Prostate gland (tissue), 2 donors: ENCODE measurements around the gene OR7C2. TPM values are rescaled to one million over a fixed set of nuclear protein-coding genes. Genes with fewer than 3 reads are reported as not detected.

Source experiments
- DNase-seq: peaks from one replicate; pipeline ENCODE4 v3.0.0-alpha.2; 2019; ENCODE audit warnings: low spot score
- H3K27ac ChIP-seq, 2 donors: fragments of 200-600 bp; sonication (generic); 2 replicates each; pipeline ENCODE4 v1.5.1; 2017 to 2019
- H3K27me3 ChIP-seq: fragments of 200-600 bp; sonication (generic); replicated peaks from 2 replicates; pipeline ENCODE4 v1.5.1; 2019; ENCODE audit not compliant: insufficient read depth
- H3K36me3 ChIP-seq, 2 donors: fragments of 200-600 bp; sonication (generic); 1 replicate in 1 of 2; 2 replicates in 1 of 2; pipeline versions ENCODE4 v1.5.1 to v1.8.1; 2017 to 2019
- H3K4me1 ChIP-seq: fragments of 200-600 bp; sonication (generic); replicated peaks from 2 replicates; pipeline ENCODE4 v1.5.1; 2019
- H3K4me3 ChIP-seq, 2 donors: fragments of 200-600 bp; sonication (generic); 2 replicates each; pipeline ENCODE4 v1.5.1; 2017 to 2019
- H3K9me3 ChIP-seq: fragments of 200-600 bp; sonication (generic); 2 replicates; pipeline ENCODE4 v1.5.1; 2017
- POLR2A ChIP-seq: fragments of 450-650 bp; IDR thresholded peaks from one replicate; pipeline ENCODE4 v1.6.1; 2016; ENCODE audit warnings: antibody characterized with exemption, mild to moderate bottlenecking
- POLR2AphosphoS5 ChIP-seq: sonication (generic); formaldehyde crosslinking; IDR thresholded peaks from one replicate; pipeline ENCODE4 v1.6.1; 2017; ENCODE audit warnings: antibody characterized with exemption
- WGBS: methylation state at CpG from one replicate; pipeline ENCODE4 v1.1.5; 2018; 5-methylcytosine and 5-hydroxymethylcytosine counted together
- intact Hi-C: fragments of 100-400 bp; cut with DNase I; formaldehyde crosslinking; loops from one replicate; pipeline ENCODE4 v1.14.2; 2022
- total RNA-seq, 2 donors: library from RNA; depleted of rRNA; stranded (reverse); fragments of >200 nt; gene quantifications; one replicate each; pipeline ENCODE4 v1.1.0, GENCODE V29; 2016
- TF ChIP-seq, protein P1 (sequence below), 4 experiments: fragments of 200-600 bp in 2 of 4; fragments of 450-650 bp in 2 of 4; sonication (generic) in 2 of 4; IDR thresholded peaks; 1 replicate in 3 of 4; 2 replicates in 1 of 4; pipeline ENCODE4 v1.5.1; 2016 to 2019; ENCODE audit warnings: antibody characterized with exemption in 4 of 4, mild to moderate bottlenecking in 2 of 4, moderate library complexity in 2 of 4

Gene OR7C2
- total RNA-seq, 2 donors from 2014 or later = not detected

DNA sequence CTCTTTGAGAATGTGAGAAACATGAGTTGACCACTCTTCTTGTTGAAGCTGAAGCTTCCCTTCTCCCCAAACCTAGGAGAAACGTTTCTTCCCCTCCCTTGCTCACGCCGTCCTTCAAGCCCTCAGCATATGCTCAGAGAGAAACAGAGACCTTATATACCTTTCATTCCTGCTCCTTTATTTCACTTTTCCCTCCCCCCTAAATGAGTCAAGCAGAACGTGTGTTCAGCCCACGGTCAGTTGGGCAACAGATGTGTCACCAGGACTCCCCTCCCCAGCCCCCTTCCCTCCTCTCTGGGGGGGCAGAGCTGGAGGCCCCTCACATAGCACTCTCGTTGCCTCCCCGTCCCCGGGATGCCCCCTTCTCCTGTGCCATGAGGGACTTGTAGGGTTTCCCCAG is 8.6 kb downstream of the OR7C2 start:
- H3K4me1 ChIP-seq = no peaks in the 10 kb centered on the region
- no peak for DNase-seq
- intact Hi-C loops = no loop called here
- WGBS = 66% methylated on average over 8 of the region's 8 CpGs
- no peaks in the 10 kb centered on the region for H3K36me3 ChIP-seq
- peaks cover 2% of the 10 kb centered on the region for H3K27me3 ChIP-seq
- H3K27ac ChIP-seq = no peak overlapping the region
- TF ChIP-seq POLR2A = no peak
- TF ChIP-seq POLR2AphosphoS5 = no peak
- TF ChIP-seq, protein P1, sequence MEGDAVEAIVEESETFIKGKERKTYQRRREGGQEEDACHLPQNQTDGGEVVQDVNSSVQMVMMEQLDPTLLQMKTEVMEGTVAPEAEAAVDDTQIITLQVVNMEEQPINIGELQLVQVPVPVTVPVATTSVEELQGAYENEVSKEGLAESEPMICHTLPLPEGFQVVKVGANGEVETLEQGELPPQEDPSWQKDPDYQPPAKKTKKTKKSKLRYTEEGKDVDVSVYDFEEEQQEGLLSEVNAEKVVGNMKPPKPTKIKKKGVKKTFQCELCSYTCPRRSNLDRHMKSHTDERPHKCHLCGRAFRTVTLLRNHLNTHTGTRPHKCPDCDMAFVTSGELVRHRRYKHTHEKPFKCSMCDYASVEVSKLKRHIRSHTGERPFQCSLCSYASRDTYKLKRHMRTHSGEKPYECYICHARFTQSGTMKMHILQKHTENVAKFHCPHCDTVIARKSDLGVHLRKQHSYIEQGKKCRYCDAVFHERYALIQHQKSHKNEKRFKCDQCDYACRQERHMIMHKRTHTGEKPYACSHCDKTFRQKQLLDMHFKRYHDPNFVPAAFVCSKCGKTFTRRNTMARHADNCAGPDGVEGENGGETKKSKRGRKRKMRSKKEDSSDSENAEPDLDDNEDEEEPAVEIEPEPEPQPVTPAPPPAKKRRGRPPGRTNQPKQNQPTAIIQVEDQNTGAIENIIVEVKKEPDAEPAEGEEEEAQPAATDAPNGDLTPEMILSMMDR (IDR thresholded peaks at IDR 0.05) = no peak
- H3K4me3 ChIP-seq = no peak overlapping the region
- no peaks in the 10 kb centered on the region for H3K9me3 ChIP-seq

DNA sequence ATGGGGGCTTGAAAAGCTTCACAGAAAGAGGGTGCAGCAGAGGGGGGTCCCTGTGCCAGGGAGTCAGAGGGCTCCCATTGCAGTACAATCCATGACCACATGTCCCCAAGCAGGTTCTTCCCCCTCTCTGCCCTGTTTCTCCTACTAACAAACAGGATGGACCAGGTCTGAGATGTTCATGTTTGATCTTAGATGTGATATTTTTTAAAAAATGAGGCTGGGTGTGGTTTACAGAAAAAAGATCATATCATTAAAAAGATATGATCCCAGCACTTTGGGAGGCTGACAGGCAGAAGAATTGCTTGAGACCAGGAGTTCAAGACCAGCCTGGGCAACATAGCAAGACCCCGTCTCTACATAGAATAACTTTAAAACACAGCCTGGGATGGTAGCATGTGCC is 9.1 kb downstream of the OR7C2 start:
- intact Hi-C loops = no loop called here

DNA sequence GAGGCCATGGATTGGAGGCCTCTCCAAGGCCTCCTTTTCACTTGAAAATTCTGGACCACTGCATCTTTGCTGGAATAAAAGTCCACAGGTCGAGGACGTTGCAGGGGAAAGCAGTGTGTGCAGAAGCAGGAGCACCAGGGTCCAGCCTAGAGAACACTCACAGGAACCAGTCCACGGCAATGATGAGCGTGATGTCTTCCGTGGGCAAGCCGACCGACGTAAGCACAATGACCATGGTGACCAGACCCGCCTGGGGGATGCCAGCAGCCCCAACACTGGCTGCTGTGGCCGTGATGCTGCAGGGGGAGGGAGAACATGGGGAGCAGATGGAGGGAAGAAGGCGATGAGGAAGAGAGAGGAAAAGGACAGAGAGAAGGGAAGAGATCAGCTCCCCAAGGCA is 11.5 kb downstream of the OR7C2 start:
- Histone ChIP-seq H3K4me3 (no peak overlapping the region), H3K4me1 (no peaks in the 10 kb centered on the region), H3K36me3 (no peaks in the 10 kb centered on the region), H3K27ac (no peak overlapping the region), H3K27me3 (peaks cover 2% of the 10 kb centered on the region), H3K9me3 (no peaks in the 10 kb centered on the region)
- intact Hi-C loops = no loop called here
- TF ChIP-seq POLR2A (no peak), POLR2AphosphoS5 (no peak)
- TF ChIP-seq, protein P1 (IDR thresholded peaks at IDR 0.05) = no peak
- no peak for DNase-seq
- 82% methylated on average over 11 of the region's 11 CpGs for WGBS

More for the DNA sequence above, 9.1 kb downstream of the OR7C2 start:
- Histone ChIP-seq H3K9me3 (no peaks in the 10 kb centered on the region), H3K4me1 (no peaks in the 10 kb centered on the region), H3K27ac (no peak overlapping the region), H3K4me3 (no peak overlapping the region), H3K36me3 (no peaks in the 10 kb centered on the region), H3K27me3 (peaks cover 2% of the 10 kb centered on the region)
- DNase-seq = no peak
- TF ChIP-seq, protein P1 (IDR thresholded peaks at IDR 0.05) = no peak
- TF ChIP-seq POLR2AphosphoS5 (no peak), POLR2A (no peak)
- 100% methylated on average over 1 of the region's 1 CpG for WGBS

- no peaks in the 10 kb centered on the region for H3K9me3 ChIP-seq
- H3K4me1 ChIP-seq = no peaks in the 10 kb centered on the region
- intact Hi-C loops = no loop called here
- no peak for DNase-seq
- no peak overlapping the region for H3K4me3 ChIP-seq
- WGBS = 31% methylated on average over 24 of the region's 24 CpGs
- no peak for TF ChIP-seq POLR2A
- TF ChIP-seq, protein P1 (IDR thresholded peaks at IDR 0.05) = no peak
- no peak for TF ChIP-seq POLR2AphosphoS5
- no peaks in the 10 kb centered on the region for H3K36me3 ChIP-seq
- no peak overlapping the region for H3K27ac ChIP-seq
- H3K27me3 ChIP-seq = peaks cover 2% of the 10 kb centered on the region
Measured at GRCh38 chr19:14954071-14954655, 12.9 kb downstream of the OR7C2 start.

DNA sequence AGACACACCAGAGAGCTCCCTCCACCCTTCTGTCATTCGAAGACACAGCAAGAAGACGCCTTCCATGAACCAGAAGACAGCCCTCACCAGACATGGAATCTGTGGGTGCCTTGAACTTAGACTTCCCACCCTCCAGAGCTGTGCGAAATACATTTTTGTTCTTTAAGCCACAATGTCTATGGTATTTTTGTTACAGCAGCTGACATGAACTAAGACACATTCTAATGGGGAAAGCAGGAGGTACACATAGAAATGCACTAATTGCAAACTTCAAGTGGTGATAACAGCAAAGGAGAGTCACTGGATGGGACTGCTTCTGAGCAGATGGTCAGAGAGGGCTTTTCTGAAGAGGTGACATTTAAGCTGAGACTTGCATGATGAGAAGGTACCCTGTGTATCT is 16.2 kb downstream of the OR7C2 start:
- intact Hi-C loops = no loop called here
- no peaks in the 10 kb centered on the region for H3K27me3 ChIP-seq
- no peaks in the 10 kb centered on the region for H3K4me1 ChIP-seq
- 92% methylated on average over 3 of the region's 3 CpGs for WGBS
- H3K4me3 ChIP-seq = no peak overlapping the region
- no peak for DNase-seq
- no peaks in the 10 kb centered on the region for H3K36me3 ChIP-seq
- no peaks in the 10 kb centered on the region for H3K9me3 ChIP-seq
- no peak for TF ChIP-seq POLR2A
- TF ChIP-seq, protein P1 (IDR thresholded peaks at IDR 0.05) = no peak
- no peak for TF ChIP-seq POLR2AphosphoS5
- H3K27ac ChIP-seq = no peak overlapping the region
